MM.1S (cell line): Measurements from ENCODE around the gene MANBA.

Source experiments
- EZH2 ChIP-seq: fragments of 300-600 bp; sonication (generic); optimal IDR thresholded peaks from 2 replicates; pipeline ENCODE3; 2017; ENCODE audit warnings: low read depth, mild to moderate bottlenecking, antibody characterized with exemption, low read length, mixed read lengths
- EZH2phosphoT487 ChIP-seq: fragments of 300-600 bp; sonication (generic); IDR thresholded peaks from 2 replicates; pipeline ENCODE4 v1.6.1; 2018; ENCODE audit warnings: antibody characterized with exemption, low read length
- TF ChIP-seq, protein P1 (sequence below): fragments of 300-600 bp; sonication (generic); IDR thresholded peaks from 2 replicates; pipeline ENCODE4 v1.5.1; 2016; ENCODE audit warnings: antibody characterized with exemption, low read length, mixed read lengths

DNA sequence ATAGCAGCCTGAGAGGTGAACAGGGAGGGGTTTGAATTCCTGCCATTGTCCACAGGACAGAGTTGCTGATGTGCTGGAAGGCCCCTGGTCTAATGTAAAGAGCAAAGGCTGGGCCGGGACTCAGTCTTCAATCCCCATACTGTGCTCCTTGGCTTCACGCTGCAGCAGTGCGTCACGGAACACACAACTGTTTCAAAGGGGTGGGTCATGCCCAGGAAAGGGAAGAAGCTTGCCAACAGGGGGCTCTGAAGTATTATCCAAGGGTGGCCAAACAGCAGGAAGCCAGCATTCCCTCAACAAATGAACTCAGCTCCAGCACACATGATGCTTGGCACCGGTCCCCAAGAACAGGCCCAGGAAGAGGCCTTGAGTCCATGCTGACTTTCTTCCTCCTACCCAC lies 137.1 kb downstream of the MANBA start:
- TF ChIP-seq, protein P1, sequence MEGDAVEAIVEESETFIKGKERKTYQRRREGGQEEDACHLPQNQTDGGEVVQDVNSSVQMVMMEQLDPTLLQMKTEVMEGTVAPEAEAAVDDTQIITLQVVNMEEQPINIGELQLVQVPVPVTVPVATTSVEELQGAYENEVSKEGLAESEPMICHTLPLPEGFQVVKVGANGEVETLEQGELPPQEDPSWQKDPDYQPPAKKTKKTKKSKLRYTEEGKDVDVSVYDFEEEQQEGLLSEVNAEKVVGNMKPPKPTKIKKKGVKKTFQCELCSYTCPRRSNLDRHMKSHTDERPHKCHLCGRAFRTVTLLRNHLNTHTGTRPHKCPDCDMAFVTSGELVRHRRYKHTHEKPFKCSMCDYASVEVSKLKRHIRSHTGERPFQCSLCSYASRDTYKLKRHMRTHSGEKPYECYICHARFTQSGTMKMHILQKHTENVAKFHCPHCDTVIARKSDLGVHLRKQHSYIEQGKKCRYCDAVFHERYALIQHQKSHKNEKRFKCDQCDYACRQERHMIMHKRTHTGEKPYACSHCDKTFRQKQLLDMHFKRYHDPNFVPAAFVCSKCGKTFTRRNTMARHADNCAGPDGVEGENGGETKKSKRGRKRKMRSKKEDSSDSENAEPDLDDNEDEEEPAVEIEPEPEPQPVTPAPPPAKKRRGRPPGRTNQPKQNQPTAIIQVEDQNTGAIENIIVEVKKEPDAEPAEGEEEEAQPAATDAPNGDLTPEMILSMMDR, result no peak
- TF ChIP-seq EZH2 (no peak), EZH2phosphoT487 (no peak)
